Smooth muscle cell (in vitro differentiated cells): ENCODE data around the gene DHCR7. TPM values are rescaled to one million over a fixed set of nuclear protein-coding genes. Genes with fewer than 3 reads are reported as not detected.
A peak's percentile ranks its signal among the peaks of the same experiment; 100 is the strongest.

Source experiments
- DNase-seq: peaks from one replicate; lab custom pipeline; 2025; ENCODE audit not compliant: unreplicated experiment; lab: John Stamatoyannopoulos, UW
- H2AFZ ChIP-seq: fragments of 200-600 bp; sonication (generic); 2 replicates; pipeline ENCODE4 v1.6.0; 2016; ENCODE audit warnings: antibody characterized with exemption, low read depth, mild to moderate bottlenecking
- H3F3A ChIP-seq: fragments of 200-600 bp; sonication (generic); 2 replicates; pipeline ENCODE4 v1.6.0; 2017; ENCODE audit warnings: antibody characterized with exemption, low read depth
- H3K27ac ChIP-seq: fragments of 200-600 bp; sonication (generic); 2 replicates; pipeline ENCODE4 v1.5.1; 2016; ENCODE audit warnings: low read depth, mild to moderate bottlenecking
- H3K27me3 ChIP-seq: fragments of 200-600 bp; sonication (generic); 2 replicates; pipeline ENCODE4 v1.6.1; 2016; ENCODE audit warnings: low read depth, mild to moderate bottlenecking
- H3K36me3 ChIP-seq: fragments of 200-600 bp; sonication (generic); 2 replicates; pipeline ENCODE4 v1.5.1; 2016; ENCODE audit warnings: low read depth
- H3K4me1 ChIP-seq: fragments of 200-600 bp; sonication (generic); 2 replicates; pipeline ENCODE4 v1.5.1; 2016; ENCODE audit warnings: low read depth
- H3K4me2 ChIP-seq: fragments of 200-600 bp; sonication (generic); 2 replicates; pipeline ENCODE4 v1.6.0; 2016; ENCODE audit warnings: mild to moderate bottlenecking
- H3K4me3 ChIP-seq: fragments of 200-600 bp; sonication (generic); 2 replicates; pipeline ENCODE4 v1.5.1; 2016; ENCODE audit warnings: mild to moderate bottlenecking
- H3K79me2 ChIP-seq: fragments of 200-600 bp; sonication (generic); 2 replicates; pipeline ENCODE4 v1.6.0; 2016; ENCODE audit warnings: low read depth, mild to moderate bottlenecking
- H3K9ac ChIP-seq: fragments of 200-600 bp; sonication (generic); 2 replicates; pipeline ENCODE4 v1.6.0; 2016; ENCODE audit warnings: low read depth
- H3K9me3 ChIP-seq: fragments of 200-600 bp; sonication (generic); replicated peaks from 2 replicates; pipeline ENCODE4 v1.5.1; 2016; ENCODE audit warnings: low read depth
- H4K20me1 ChIP-seq: fragments of 200-600 bp; sonication (generic); 2 replicates; pipeline ENCODE4 v1.6.0; 2016; ENCODE audit warnings: low read depth
- CTCF ChIP-seq: fragments of 200-600 bp; sonication (generic); IDR thresholded peaks from 2 replicates; pipeline ENCODE4 v1.5.1; 2017; ENCODE audit warnings: borderline replicate concordance, mild to moderate bottlenecking, antibody characterized with exemption; ENCODE audit not compliant: insufficient read depth, poor library complexity, severe bottlenecking
- WGBS: methylation state at CpG from one replicate; pipeline ENCODE4 v1.1.7; 2016; ENCODE audit warnings: low lambda C conversion rate; 5-methylcytosine and 5-hydroxymethylcytosine counted together
- polyA plus RNA-seq: library from polyadenylated mRNA; unstranded; fragments of >200 nt; fragmentation: Nextera tagmentation; extraction: Ambion mirVana; gene quantifications from 2 replicates; pipeline ENCODE4 v1.2.1, GENCODE V29; 2016
- total RNA-seq: library from RNA; depleted of rRNA; stranded (reverse); fragments of >200 nt; gene quantifications from 2 replicates; pipeline ENCODE4 v1.2.3, GENCODE V29; 2014

The DHCR7 gene
- total and polyA plus RNA-seq, 2 experiments from 2014 or later = 50.1 to 99.1 TPM

- WGBS = 85% methylated on average over 7 of the region's 7 CpGs
- peak overlapping the region; percentile 90 for H3K4me2 ChIP-seq
Measured at GRCh38 chr11:71454470-71455113, 6.4 kb upstream of the DHCR7 start.

DNA sequence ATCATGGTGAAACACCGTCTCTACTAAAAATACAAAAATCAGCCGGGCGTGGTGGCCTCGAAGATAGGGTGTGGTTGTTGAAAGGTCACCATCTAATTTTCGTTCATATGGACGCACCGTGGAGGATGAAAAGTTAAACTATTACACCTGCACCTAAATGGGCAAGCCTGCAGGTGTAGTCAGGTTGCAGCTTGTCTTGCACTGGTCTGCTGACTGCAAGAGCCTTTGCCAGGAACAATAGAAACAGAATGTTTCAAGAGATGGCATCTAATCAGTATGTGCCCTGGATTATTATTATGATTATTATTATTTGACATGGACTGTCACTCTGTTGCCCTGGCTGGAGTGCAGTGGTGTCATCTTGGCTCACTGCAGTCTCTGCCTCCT lies 5.7 kb upstream of the DHCR7 start:
- no peaks in the 10 kb centered on the region for H3F3A ChIP-seq
- H3K9ac ChIP-seq = peak overlapping the region; percentile 82

More at GRCh38 chr11:71454470-71455113, 6.4 kb upstream of the DHCR7 start:
- Histone ChIP-seq H3K9ac (no peak overlapping the region), H3K27me3 (no peaks in the 10 kb centered on the region), H3K27ac (no peak overlapping the region), H3F3A (no peaks in the 10 kb centered on the region), H4K20me1 (peaks cover 25% of the 10 kb centered on the region), H3K4me1 (peaks cover 8% of the 10 kb centered on the region), H3K9me3 (no peaks in the 10 kb centered on the region), H3K36me3 (no peaks in the 10 kb centered on the region), H3K4me3 (no peak overlapping the region), H3K79me2 (peaks cover 12% of the 10 kb centered on the region), H2AFZ (no peak overlapping the region)
- DNase-seq = no peak
- no peak for TF ChIP-seq CTCF

DNA sequence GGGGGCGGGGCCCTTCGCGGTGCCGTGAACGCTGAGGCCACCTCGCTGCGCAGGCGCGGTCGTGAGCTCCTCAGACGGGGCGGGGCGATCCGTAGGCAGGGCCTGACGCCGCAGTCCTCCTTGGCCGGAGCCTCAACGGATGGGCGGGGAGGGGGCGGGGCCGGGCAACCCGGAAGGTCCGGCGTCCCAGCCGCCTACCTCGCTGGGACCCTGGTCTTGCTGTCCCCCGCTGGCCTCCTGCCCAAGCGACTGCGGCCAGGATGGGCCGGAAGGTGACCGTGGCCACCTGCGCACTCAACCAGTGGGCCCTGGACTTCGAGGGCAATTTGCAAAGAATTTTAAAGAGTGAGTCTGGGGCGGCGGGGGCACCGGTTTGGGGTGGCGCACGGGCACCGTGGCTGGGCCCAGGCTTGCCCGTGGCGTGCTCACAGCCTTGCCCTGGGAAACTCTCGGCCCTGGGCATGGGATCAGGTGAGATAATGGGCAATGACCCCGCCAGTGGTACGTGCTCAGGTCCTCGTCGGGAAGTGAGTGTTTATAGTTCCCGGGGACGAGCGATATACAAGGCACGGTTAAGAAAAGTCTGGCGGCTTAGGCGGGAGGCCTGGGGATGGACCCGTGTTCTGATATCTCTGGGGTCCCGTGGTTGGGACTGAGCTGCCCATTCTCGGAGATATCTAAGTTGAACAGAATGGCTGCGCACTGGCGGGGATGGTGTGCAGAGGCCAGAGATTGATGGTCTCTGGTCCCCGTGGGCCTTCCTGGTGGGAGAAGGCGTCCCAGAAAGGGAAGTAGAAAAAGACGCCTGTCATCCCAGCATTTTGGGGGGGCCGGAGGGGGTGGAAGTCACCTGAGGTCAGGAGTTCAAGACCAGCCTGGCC lies 5.1 kb upstream of the DHCR7 start, which contains the start of gene NADSYN1:
Gene NADSYN1 (plus strand): TSS at position 167 of the 881 bp plus-strand sequence. CDS start 94 bp downstream, at position 261.
- H3K79me2 ChIP-seq = peaks cover 12% of the 10 kb centered on the region
- peak within 1 kb of the TSS; percentile 97 for H3K4me3 ChIP-seq
- peak within 1 kb of the TSS; percentile 90 for H3K4me2 ChIP-seq
- H3K4me1 ChIP-seq = peaks cover 11% of the 10 kb centered on the region
- H3K27me3 ChIP-seq = no peaks in the 10 kb centered on the region
- peak within 1 kb of the TSS; percentile 54 for H3K27ac ChIP-seq
- H2AFZ ChIP-seq = peak within 1 kb of the TSS; percentile 94
- peak; percentile 91 for DNase-seq
- H3K36me3 ChIP-seq = no peaks in the 10 kb centered on the region
- no peak for TF ChIP-seq CTCF
- WGBS = 5% methylated on average over 35 of the region's 61 CpGs
- H3K9me3 ChIP-seq = no peaks in the 10 kb centered on the region
- H4K20me1 ChIP-seq = peaks cover 25% of the 10 kb centered on the region
- H3F3A ChIP-seq = no peaks in the 10 kb centered on the region
- peak within 1 kb of the TSS; percentile 82 for H3K9ac ChIP-seq

More for the DNA sequence above, 5.7 kb upstream of the DHCR7 start:
- TF ChIP-seq CTCF = no peak
- peaks cover 11% of the 10 kb centered on the region for H3K4me1 ChIP-seq
- no peak overlapping the region for H3K27ac ChIP-seq
- H3K27me3 ChIP-seq = no peaks in the 10 kb centered on the region
- peaks cover 12% of the 10 kb centered on the region for H3K79me2 ChIP-seq
- peaks cover 25% of the 10 kb centered on the region for H4K20me1 ChIP-seq
- no peaks in the 10 kb centered on the region for H3K9me3 ChIP-seq
- H3K4me2 ChIP-seq = peak overlapping the region; percentile 90
- no peaks in the 10 kb centered on the region for H3K36me3 ChIP-seq
- H3K4me3 ChIP-seq = peak overlapping the region; percentile 97
- H2AFZ ChIP-seq = no peak overlapping the region
- WGBS = 78% methylated on average over 7 of the region's 7 CpGs
- no peak for DNase-seq
